GM18505 (cell line): Measurements from ENCODE around the gene EFCAB3.
"Not testable (repeated sequence)": the region's sequence is repeated elsewhere in the genome, so short reads cannot be mapped to it uniquely, and the experiment has no call there.

Experiments used
- ATAC-seq: cut with Tn5 transposase; IDR thresholded peaks from one replicate; pipeline ENCODE4 v1.9.1; 2021; ENCODE audit not compliant: unreplicated experiment
- POLR2A ChIP-seq: IDR thresholded peaks from 4 replicates; pipeline ENCODE4 v1.6.1; 2011; ENCODE audit warnings: borderline replicate concordance; ENCODE audit not compliant: insufficient read depth, insufficient read length; ENCODE audit errors: extremely low read depth

Gene EFCAB3

DNA sequence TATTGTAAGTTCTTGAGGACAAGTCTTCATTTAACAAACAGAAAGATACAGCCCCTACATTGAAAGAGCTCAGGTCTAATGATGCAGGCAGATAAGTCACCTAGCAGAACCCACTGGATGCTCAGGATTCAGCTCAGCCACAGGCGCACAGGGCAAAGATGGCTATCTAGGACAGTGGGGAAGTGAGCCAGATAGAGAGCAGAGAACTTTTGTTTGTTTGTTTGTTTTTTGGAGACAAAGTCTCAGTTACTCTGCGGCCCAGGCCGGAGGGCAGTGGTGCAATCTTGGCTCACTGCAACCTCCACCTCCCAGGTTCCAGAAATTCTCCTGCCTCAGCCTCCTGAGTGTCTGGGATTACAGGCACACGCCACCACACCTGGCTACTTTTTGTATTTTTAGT is 63.7 kb downstream of the EFCAB3 start:
- no peak for ATAC-seq
- TF ChIP-seq POLR2A = no peak

DNA sequence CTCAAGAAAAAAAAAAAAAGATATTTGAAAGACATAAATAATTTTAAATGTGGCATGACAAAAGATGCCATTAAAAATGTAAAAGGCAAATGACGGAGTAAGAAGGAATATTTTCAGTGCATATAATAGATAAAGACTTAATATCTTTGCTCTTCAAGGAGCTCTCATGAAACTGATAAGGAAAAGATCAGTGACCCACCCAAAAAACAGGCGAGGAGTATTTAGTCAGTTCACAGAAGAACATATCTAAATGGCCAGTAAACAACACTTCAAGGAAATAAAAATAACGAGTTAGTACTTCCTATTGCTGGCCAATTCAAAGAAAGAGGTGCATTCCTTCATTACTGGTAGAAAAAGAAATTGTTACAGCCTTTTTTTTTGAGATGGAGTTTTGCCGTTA is 65.4 kb downstream of the EFCAB3 start:
- ATAC-seq = not testable (repeated sequence)

DNA sequence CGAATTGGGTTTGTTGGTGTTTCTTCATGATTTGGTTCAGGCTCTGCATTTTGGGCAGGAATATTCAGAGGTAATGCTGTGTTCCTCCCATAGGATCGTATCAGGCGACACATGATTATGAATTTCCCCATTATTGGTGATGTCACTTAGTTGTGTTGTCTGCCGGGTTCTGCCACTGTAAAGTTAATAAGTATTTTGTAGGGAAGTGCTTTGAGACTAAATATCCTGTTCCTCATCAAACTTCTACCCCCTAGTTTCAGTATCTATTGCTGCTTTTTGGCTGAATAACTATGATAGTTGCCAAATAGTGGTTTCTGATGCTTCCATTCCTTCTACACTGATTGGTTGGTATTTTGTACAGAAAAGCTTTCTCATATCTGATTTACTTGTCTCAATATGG is 71.8 kb downstream of the EFCAB3 start:
- ATAC-seq = not testable (repeated sequence)

DNA sequence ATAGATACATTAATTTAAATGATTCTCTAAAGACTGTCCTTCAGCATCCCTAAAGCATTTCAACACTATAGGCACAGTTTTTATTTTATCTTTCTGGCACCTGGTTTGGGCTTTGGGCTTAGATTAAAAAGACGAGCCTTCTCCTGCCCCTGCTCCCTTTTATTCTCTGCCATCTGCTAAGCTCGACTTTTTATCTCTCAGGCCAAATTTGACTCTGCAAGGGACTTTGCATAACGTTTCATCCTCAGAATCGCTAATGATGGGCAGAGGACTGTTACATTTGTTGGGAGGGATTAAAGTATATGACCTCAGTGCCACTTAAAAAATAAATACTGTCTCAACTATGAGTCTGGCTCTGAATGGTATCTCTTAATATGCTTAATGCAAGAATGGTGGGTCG is 72.7 kb downstream of the EFCAB3 start:
- not testable (repeated sequence) for ATAC-seq

DNA sequence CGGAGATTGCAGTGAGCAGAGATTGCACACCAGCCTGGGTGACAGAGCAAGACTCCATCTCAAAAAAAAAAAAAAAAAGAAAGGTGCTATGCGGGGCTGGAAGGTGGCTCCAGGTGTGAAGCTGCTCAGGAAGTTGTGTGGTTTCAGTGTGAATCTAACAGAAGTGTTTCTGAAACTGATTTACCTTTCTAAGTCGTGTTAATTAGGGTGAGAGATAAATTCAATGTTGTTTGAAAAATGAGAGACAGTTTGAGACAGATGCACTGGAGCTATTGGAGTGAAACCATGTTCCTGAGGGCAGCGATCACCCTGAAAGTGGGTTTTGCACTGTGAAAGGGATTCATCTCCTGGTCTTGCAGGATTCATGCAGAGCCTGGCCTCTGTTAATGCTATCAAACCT is 73.3 kb downstream of the EFCAB3 start:
- ATAC-seq = not testable (repeated sequence)

DNA sequence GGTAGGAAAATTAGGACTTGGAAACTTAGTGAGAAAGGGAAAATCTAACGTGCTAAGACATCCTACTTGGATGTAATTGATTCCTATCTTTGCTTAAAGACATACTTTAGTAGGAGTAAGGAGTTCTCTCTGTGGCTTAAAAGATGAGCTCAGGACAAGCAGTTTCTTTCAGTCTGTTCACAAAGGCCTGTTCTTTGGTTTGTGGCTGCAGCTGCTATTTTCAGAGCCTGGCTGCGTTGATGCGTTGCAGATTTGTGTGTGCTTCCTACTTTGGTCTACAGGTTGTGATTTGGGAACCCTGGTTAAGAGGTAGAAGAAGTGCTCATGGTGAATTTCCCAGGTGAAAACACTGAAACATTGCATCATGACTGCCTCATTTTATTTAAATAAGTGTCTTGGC is 73.8 kb downstream of the EFCAB3 start:
- peak; percentile 47 for ATAC-seq

DNA sequence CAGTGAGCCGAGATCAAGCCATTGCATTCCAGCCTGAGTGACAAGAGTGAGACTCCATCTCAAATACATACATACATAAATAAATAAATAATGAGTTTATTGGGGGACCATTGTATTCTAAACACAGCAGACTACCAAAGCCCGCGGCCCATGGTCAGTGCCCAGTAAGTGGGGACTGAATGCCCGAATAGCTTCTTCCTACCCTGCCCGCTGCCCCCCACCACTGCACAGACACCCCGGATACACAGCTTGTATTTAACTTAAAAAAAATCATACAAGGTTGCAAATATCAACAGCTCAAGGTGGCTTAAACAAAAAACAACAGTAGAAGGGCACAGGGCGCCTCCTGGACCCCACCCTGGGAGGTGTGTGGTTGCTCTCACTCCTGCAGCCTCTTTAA is 75.7 kb downstream of the EFCAB3 start:
- no peak for ATAC-seq
- no peak for TF ChIP-seq POLR2A

DNA sequence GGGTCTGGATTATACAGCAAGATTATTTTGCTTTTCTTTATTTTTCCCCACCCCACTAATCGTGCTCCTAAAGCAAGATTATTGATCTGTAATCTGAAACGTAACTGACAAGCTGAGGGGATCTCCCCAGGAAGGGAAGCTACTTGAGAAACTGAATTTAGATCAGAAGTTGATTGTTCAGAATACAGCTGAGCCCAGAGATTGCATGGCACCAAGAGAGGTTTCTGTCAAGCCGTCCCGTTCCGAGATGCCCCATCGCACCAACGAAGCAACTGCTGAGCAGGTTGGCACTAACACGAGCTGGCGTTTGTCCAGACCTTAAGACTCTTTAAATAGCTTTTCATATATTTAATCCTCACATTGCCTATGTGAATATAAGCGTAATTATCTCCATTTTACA is 78.1 kb downstream of the EFCAB3 start:
- ATAC-seq = not testable (repeated sequence)

DNA sequence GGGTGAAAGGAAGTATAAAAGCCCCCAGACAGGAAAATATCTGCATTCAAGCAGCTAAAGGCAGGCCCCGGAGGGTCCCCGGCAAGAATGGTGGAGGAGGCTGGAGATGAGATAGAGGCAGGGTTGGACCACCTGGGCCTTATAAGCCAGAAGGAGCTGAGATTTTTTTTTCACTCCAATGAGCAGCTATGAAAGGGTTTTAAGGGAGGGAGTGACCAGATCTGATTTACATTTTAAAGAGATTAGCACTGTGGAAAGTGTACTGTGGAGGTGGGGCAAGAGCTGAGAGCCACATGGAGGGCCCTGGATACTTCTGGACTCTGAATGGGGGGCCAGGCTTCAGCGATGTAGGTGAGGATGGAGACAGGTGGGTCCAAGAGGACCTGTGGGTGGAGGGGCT is 84.1 kb downstream of the EFCAB3 start:
- ATAC-seq = not testable (repeated sequence)

DNA sequence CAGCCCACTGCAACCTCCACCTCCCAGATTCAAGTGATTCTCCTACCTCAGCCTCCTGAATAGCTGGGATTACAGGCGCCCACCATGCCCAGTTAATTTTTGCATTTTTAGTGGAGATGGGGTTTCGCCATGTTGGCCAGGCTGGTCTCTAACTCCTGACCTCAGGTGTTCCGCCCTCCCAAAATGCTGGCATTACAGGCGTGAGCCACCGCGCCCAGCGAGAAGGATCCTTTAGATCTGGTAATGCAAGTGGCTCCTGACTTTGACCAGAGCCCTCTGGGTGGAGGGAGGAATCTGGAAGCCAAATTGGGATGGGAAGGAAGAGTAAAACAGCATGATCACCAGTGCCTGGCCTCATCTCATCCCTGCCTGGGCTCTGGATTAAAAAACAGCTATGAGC is 84.9 kb downstream of the EFCAB3 start:
- ATAC-seq = not testable (repeated sequence)
